Lower lobe of right lung (tissue), 2 donors: ENCODE measurements around the gene TYW1B. TPM values are rescaled to one million over a fixed set of nuclear protein-coding genes. Genes with fewer than 3 reads are reported as not detected.
"Not testable (repeated sequence)": the region's sequence is repeated elsewhere in the genome, so short reads cannot be mapped to it uniquely, and the experiment has no call there.

Source experiments
- ATAC-seq, 2 donors: fragments of 200-7000 bp; cut with Tn5 transposase; one replicate each; pipeline ENCODE4 v1.9.1; 2020 to 2022; ENCODE audit warnings: mild to moderate bottlenecking in 2 of 2, moderate library complexity in 2 of 2
- DNase-seq: peaks from one replicate; pipeline ENCODE4 v3.0.0-alpha.2; 2020
- H3K27ac ChIP-seq: fragments of 200-600 bp; one replicate; pipeline ENCODE4 v1.8.0; 2022
- H3K27me3 ChIP-seq: fragments of 200-600 bp; one replicate; pipeline ENCODE4 v1.8.0; 2022; ENCODE audit warnings: low read depth
- H3K36me3 ChIP-seq: fragments of 200-600 bp; one replicate; pipeline ENCODE4 v1.8.0; 2022; ENCODE audit warnings: mild to moderate bottlenecking
- H3K4me1 ChIP-seq: fragments of 200-600 bp; one replicate; pipeline ENCODE4 v1.8.0; 2022
- H3K4me3 ChIP-seq: fragments of 200-600 bp; one replicate; pipeline ENCODE4 v1.8.0; 2022; ENCODE audit warnings: mild to moderate bottlenecking
- H3K9me3 ChIP-seq: fragments of 200-600 bp; one replicate; pipeline ENCODE4 v1.8.0; 2022
- intact Hi-C: fragments of 100-400 bp; cut with DNase I; formaldehyde crosslinking; loops from one replicate; pipeline ENCODE4 v1.11.0; 2022
- long read RNA-seq: library from polyadenylated mRNA; unstranded; transcript quantifications from one replicate; pipeline ENCODE4 v2.0.0, GENCODE V29; 2021
- total RNA-seq: library from RNA; stranded (reverse); fragmentation: NEBNext Ultra II Directional; extraction: Animal tissue kit (Norgen Biotek cat#: 25700); gene quantifications from one replicate; pipeline ENCODE4 v1.2.1, GENCODE V29; 2021
- donor health status: DM: no; HTN: yes; CAD: no; lungs with severe emphysema.

Gene TYW1B, protein sequence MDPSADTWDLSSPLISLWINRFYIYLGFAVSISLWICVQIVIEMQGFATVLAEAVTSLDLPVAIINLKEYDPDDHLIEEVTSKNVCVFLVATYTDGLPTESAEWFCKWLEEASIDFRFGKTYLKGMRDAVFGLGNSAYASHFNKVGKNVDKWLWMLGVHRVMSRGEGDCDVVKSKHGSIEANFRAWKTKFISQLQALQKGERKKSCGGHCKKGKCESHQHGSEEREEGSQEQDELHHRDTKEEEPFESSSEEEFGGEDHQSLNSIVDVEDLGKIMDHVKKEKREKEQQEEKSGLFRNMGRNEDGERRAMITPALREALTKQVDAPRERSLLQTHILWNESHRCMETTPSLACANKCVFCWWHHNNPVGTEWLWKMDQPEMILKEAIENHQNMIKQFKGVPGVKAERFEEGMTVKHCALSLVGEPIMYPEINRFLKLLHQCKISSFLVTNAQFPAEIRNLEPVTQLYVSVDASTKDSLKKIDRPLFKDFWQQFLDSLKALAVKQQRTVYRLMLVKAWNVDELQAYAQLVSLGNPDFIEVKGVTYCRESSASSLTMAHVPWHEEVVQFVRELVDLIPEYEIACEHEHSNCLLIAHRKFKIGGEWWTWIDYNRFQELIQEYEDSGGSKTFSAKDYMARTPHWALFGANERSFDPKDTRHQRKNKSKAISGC
- total RNA-seq = 6.8 TPM
- long read RNA-seq, transcript TYW1B-203 (14 exons, 3,113 nt) = major isoform, 7 of 13 reads
- long read RNA-seq, partial matches to known transcripts = 3 of 13 reads
- long read RNA-seq, other reads (novel, unspliced or antisense) = 3 of 13 reads

DNA sequence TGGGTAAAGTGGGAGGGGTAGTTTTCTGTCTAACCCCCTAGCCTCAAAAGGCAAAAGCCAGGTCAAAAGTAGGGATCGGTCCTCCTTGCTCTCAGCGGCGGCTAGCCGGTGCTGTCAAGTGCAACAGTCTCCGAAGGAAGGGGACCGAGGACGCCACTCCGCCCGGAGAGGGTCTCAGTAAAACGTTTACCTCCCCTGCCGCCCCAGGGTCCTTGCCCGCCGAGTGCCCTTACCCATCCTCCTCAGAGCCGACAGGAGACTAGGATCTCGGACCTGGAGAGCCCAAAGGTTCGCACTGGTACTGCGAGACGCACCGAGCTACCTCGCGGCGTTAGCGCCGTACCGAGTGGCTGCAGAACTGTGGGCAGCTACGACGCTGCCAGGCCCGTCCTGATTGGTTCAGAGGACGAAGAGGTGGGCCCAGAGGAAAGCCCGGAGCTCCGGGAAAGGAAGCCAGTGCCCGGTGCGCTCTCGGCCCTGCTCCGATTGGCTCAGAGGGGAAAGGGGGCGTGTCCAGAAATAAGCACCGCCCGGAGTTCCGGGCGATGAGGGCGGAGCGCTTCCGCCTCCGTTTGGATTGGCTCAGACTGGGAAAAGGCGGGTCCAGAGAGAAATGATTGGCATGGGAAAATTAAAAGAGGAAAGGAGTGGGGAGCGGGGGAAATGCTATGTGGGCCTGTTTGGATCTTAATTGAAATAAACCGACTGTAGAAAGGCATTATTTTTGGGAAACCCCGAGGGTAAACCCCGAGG, at the start of gene TYW1B:
Gene TYW1B, minus strand, starts transcription at position 362 of the 753 bp plus-strand sequence. Its CDS starts 125 bp downstream, at position 237.
- intact Hi-C loops = not testable (repeated sequence)
- peaks cover 21% of the 10 kb centered on the region for H3K36me3 ChIP-seq
- peak; percentile 91 to 96 for ATAC-seq

GRCh38 chr7:72867591-72867990, 39.6 kb upstream of the TYW1B start:
- H3K9me3 ChIP-seq, H3K4me1 ChIP-seq, intact Hi-C loops, ATAC-seq, H3K27ac ChIP-seq, H3K36me3 ChIP-seq, H3K27me3 ChIP-seq, H3K4me3 ChIP-seq, DNase-seq: not testable (repeated sequence)

More for the DNA sequence above, at the start of gene TYW1B:
- Histone ChIP-seq H3K27ac (peak within 1 kb of the TSS; percentile 99), H3K4me1 (peaks cover 21% of the 10 kb centered on the region), H3K4me3 (peak within 1 kb of the TSS; percentile 68)
- not testable (repeated sequence) for H3K9me3 ChIP-seq, H3K27me3 ChIP-seq
- DNase-seq = peak; percentile 98

DNA sequence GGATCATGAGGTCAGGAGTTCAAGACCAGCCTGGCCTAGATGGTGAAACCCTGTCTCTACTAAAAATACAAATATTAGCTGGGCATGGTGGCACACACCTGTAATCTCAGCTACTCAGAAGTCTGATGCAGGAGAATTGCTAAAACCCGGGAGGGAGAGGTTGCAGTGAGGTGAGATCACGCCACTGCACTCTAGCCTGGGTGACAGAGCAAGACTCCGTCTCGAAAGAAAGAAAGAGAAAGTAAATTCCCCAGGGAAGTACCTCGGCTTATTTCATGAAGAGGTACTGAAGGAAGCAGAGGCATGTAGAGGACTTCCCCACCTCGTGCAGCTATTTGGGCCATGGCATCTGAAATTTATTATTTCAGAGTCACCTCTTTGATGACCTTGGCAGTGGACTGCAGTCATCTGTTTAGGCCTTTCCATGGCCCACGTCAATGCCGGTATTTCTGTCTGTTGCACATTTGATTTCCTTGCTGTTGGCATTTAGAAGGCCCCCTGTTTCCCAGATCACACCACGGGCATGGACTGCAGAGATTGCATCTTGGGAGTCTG, 30.9 kb upstream of the TYW1B start:
- intact Hi-C loops, DNase-seq, ATAC-seq: not testable (repeated sequence)

DNA sequence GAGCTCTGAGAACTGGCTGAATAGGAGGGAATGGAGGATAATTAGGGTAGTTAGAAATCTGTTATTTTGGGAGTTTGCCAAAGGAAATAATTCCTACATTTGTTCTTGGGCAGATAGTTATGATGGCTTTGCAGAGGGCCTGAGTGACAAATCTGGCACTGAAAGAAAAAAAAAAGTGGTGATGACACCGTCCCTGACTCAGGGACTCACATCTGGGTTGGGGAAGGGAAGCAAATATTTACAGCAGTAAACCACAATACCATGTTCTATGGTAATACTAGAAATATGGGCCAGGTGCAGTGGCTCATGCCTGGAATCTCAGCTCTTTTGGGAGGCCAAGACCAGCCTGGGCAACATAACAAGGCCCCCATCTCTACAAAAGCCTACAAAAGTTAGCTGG, 29.9 kb upstream of the TYW1B start:
- intact Hi-C loops, ATAC-seq, DNase-seq, H3K4me3 ChIP-seq, H3K27me3 ChIP-seq, H3K4me1 ChIP-seq, H3K36me3 ChIP-seq, H3K9me3 ChIP-seq, H3K27ac ChIP-seq: not testable (repeated sequence)

More for the DNA sequence above, 30.9 kb upstream of the TYW1B start:
- H3K36me3 ChIP-seq, H3K27me3 ChIP-seq, H3K4me3 ChIP-seq, H3K9me3 ChIP-seq, H3K4me1 ChIP-seq, H3K27ac ChIP-seq: not testable (repeated sequence)

DNA sequence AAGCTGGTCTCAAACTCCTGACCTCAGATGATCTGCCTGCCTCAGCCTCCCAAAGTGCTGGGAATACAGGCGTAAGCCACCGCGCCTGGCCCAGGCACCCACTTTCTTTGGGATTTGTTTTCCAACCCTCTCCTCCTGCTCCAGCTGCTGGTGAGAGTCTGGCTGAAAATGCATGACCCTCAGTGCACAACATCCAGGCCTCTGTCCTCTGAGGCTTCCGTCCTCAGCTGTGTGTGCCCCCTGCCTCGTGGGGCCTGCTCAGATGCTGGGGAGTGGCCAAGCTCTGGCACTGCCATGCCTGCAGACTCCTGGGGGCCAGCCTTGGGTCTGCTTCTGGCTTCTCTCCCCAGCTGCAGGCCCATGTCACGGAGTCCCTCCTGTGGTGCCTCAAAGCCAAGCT, 27.3 kb upstream of the TYW1B start:
- H3K27ac ChIP-seq, DNase-seq, H3K9me3 ChIP-seq, H3K36me3 ChIP-seq, H3K4me3 ChIP-seq, intact Hi-C loops, H3K4me1 ChIP-seq, H3K27me3 ChIP-seq: not testable (repeated sequence)
- peak in 1 of 2 donors; percentile 34 for ATAC-seq

DNA sequence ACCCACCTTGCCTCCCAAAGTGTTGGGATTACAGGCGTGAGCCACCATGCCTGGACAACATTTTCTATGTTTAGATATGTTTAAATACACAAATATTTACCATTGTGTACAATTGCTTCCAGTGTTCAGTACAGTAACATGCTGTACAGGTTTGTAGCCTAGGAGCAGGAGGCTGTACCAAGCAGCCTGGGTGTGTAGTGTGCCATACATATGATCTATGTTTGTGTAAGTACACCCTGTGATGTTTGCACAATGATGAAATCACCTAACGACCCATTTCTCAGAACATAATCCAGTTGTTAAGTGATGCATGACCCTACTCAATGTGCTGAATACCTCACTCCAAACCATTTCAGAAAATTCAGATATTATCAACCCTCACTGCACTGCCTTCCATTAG, 24.9 kb upstream of the TYW1B start:
- H3K4me3 ChIP-seq, ATAC-seq, H3K36me3 ChIP-seq, intact Hi-C loops, DNase-seq, H3K4me1 ChIP-seq, H3K9me3 ChIP-seq, H3K27ac ChIP-seq, H3K27me3 ChIP-seq: not testable (repeated sequence)

DNA sequence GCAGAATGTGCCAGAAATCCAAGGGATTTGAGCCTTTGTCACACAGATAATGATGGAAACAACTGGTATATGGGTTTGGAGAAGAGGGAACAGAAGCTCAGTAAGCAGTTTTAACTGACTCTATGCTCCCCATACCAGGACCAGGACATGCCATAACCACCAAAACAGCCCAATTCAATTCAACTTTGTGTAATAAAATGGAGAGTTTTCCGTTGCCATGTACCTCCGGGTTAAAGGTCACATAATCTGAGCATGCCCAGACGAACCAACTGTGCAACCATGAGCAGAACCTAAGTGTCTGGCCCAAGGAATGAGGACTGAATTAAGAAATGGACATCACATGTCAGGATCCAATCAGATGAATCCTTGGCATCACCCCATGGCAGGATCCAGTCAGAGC, 22.7 kb upstream of the TYW1B start:
- H3K4me1 ChIP-seq, intact Hi-C loops, ATAC-seq, H3K9me3 ChIP-seq, H3K4me3 ChIP-seq, H3K27me3 ChIP-seq, DNase-seq, H3K27ac ChIP-seq, H3K36me3 ChIP-seq: not testable (repeated sequence)

DNA sequence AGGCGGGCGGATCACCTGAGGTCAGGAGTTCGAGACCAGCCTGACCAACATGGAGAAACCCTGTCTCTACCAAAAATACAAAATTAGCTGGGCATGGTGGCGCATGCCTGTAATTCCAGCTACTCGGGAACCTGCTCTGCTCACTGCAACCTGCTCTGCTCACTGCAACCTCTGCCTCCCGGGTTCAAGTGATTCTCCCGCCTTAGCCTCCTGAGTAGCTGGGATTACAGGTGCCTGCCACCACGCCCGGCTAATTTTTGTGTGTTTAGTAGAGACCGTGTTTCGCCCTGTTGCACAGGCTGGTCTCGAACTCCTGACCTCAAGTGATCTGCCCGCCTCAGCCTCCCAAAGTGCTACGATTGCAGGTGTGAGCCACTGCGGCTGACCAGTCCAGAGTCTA, 16.1 kb upstream of the TYW1B start:
- ATAC-seq, H3K4me1 ChIP-seq, H3K36me3 ChIP-seq, DNase-seq, intact Hi-C loops, H3K27me3 ChIP-seq, H3K27ac ChIP-seq, H3K4me3 ChIP-seq: not testable (repeated sequence)
- H3K9me3 ChIP-seq = peaks cover 13% of the 10 kb centered on the region

DNA sequence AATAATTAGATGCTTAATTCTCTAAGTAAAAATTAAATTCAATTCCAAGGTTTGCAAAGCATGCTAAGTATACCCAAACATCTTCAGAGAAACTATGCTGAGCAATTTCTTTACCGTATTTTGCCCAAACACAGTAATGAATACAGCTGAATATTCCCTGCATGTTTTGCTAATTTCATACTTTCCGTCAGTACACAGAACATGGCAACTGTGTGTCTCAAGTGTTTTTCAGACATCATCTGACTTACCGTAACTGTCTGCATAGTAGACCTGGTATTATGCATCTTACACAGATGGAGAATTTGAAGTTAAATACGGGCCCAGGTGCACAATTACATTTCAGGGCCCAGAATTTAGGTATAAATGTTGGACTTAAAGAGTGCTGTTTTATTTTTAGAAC, 15.2 kb upstream of the TYW1B start:
- DNase-seq, H3K4me3 ChIP-seq, H3K4me1 ChIP-seq, intact Hi-C loops, H3K27ac ChIP-seq, H3K36me3 ChIP-seq, ATAC-seq, H3K27me3 ChIP-seq: not testable (repeated sequence)
- H3K9me3 ChIP-seq = peaks cover 13% of the 10 kb centered on the region

DNA sequence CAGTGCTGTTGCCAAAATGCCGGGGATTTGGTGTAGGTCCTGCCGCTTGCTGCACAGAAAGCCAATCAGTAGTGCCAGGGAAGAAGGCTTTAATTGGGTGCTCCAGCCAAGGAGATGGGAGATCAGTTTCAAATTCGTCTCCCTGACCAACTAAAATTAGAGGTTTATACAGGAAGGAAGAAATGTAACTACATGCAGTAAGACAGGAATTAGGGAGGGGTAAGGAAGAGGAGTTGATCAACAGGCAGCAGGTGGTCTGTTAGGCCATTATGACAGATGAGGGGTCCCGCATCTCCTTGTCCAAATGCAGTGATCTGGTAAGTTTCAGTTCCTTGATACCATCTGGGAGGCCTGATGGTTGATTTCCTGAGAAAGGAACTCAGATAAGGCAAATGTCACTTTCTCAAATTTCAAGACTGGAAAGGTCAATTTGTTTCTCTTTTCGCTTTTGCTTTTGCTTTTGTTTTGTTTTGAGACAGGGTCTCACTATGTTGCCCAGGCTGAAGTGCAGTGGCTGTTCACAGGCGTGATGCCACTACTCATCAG, 13.0 kb upstream of the TYW1B start:
- ATAC-seq, intact Hi-C loops, H3K27me3 ChIP-seq, H3K27ac ChIP-seq, H3K4me3 ChIP-seq, H3K4me1 ChIP-seq, DNase-seq: not testable (repeated sequence)
- H3K9me3 ChIP-seq = peaks cover 13% of the 10 kb centered on the region
- H3K36me3 ChIP-seq = peaks cover 24% of the 10 kb centered on the region

DNA sequence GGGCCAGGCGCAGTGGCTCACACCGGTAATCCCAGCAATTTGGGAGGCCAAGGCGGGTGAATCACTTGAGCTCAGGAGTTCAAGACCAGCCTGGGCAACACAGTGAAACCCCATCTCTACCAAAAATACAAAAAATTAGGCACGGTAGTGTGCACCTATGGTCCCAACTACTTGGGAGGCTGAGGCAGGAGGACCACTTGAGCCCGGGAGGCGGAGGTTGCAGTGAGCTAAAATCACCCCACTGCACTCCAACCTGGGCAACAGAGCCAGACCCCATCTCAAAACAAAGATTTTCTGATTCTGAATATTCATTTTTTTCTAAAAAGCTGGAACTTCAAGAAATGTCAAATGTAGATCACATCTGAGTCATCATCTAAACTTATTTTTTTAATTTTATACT, 10.3 kb upstream of the TYW1B start:
- H3K27me3 ChIP-seq, H3K27ac ChIP-seq, H3K4me3 ChIP-seq, H3K4me1 ChIP-seq, intact Hi-C loops, ATAC-seq, DNase-seq: not testable (repeated sequence)
- Histone ChIP-seq H3K36me3 (peaks cover 52% of the 10 kb centered on the region), H3K9me3 (peaks cover 13% of the 10 kb centered on the region)

DNA sequence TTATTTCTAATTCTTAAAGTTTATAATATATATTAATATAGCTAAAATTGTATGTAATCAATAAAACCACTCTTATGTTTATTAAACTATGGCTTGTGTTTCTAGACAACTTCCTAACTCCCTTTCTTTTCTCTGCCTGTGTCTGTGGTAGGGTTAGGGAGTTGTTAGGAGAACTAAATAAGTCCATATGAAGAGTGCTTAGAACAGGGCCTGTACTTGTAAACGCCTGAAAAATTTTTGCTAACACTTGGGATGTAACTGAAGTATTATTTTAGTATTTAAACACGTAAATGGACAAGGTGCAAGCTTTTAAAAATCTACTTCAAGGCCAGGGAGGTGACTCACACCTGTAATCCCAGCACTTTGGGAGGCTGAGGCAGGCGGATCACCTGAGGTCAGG, 9.3 kb upstream of the TYW1B start:
- peak in 1 of 2 donors; percentile 58 for ATAC-seq
- H3K27ac ChIP-seq, H3K27me3 ChIP-seq, intact Hi-C loops, H3K4me3 ChIP-seq, H3K4me1 ChIP-seq, DNase-seq: not testable (repeated sequence)
- H3K9me3 ChIP-seq = peaks cover 13% of the 10 kb centered on the region
- H3K36me3 ChIP-seq = peaks cover 62% of the 10 kb centered on the region

- ATAC-seq, DNase-seq, H3K27me3 ChIP-seq, H3K9me3 ChIP-seq, intact Hi-C loops: not testable (repeated sequence)
- H3K4me1 ChIP-seq = peaks cover 21% of the 10 kb centered on the region
- peak overlapping the region; percentile 68 for H3K4me3 ChIP-seq
- H3K36me3 ChIP-seq = peaks cover 47% of the 10 kb centered on the region
- peak overlapping the region; percentile 99 for H3K27ac ChIP-seq
These were observed 2.6 kb upstream of the TYW1B start for GRCh38 chr7:72830567-72830966.
